Lung (tissue), 12 donors: ENCODE measurements around the gene PRKAR1B. TPM values are rescaled to one million over a fixed set of nuclear protein-coding genes. Genes with fewer than 3 reads are reported as not detected.

Source experiments
- ATAC-seq: fragments of 200-7000 bp; cut with Tn5 transposase; one replicate; pipeline ENCODE4 v1.9.1; 2020; ENCODE audit warnings: moderate number of reproducible peaks; ENCODE audit not compliant: insufficient read depth, low FRiP score
- DNase-seq, 3 donors: peaks; one replicate each; pipeline ENCODE4 v3.0.0-alpha.2; 2013 to 2017
- H3K27ac ChIP-seq, 2 donors: one replicate each; pipeline ENCODE4 v1.5.1; 2013; ENCODE audit warnings: mild to moderate bottlenecking in 2 of 2, moderate library complexity in 2 of 2, control low read depth in 1 of 2, inconsistent platforms in 1 of 2, low read depth in 1 of 2, low read length in 1 of 2
- H3K27me3 ChIP-seq, 3 donors: one replicate each; pipeline ENCODE4 v1.5.1; 2013; ENCODE audit warnings: low read length in 2 of 3; ENCODE audit not compliant: control insufficient read depth in 3 of 3, insufficient read depth in 3 of 3
- H3K36me3 ChIP-seq, 4 donors: one replicate each; pipeline ENCODE4 v1.5.1; 2013; ENCODE audit warnings: low read length in 4 of 4, mild to moderate bottlenecking in 1 of 4, moderate library complexity in 1 of 4; ENCODE audit not compliant: control insufficient read depth in 4 of 4, insufficient read depth in 4 of 4
- H3K4me1 ChIP-seq, 5 donors: one replicate each; pipeline ENCODE4 v1.5.1; 2013; ENCODE audit warnings: low read length in 5 of 5, mild to moderate bottlenecking in 2 of 5, moderate library complexity in 1 of 5; ENCODE audit not compliant: control insufficient read depth in 5 of 5, insufficient read depth in 5 of 5
- H3K4me3 ChIP-seq: one replicate; pipeline ENCODE4 v1.5.1; 2013; ENCODE audit warnings: mild to moderate bottlenecking, control low read depth, moderate library complexity
- H3K9ac ChIP-seq, 2 donors: one replicate each; pipeline ENCODE4 v1.5.1; 2013; ENCODE audit warnings: low read length in 2 of 2, control low read depth in 1 of 2; ENCODE audit not compliant: insufficient read depth in 1 of 2
- H3K9me3 ChIP-seq, 4 donors: one replicate each; pipeline ENCODE4 v1.5.1; 2013; ENCODE audit warnings: low read length in 3 of 4, mild to moderate bottlenecking in 1 of 4, moderate library complexity in 1 of 4; ENCODE audit not compliant: control insufficient read depth in 4 of 4, insufficient read depth in 3 of 4
- WGBS, 2 donors: extraction: QIAGEN DNeasy Blood & Tissue Kit; methylation state at CpG; one replicate each; pipeline ENCODE4 v1.1.7; 2013; 5-methylcytosine and 5-hydroxymethylcytosine counted together
- polyA plus RNA-seq, 2 donors: library from polyadenylated mRNA; stranded (reverse); fragments of 200-250 nt; gene quantifications; one replicate each; pipeline ENCODE4 v1.2.1, GENCODE V29; 2013
- total RNA-seq, 2 donors: library from RNA; depleted of rRNA in 1 of 2; stranded (reverse); fragments of >200 nt in 1 of 2; gene quantifications; one replicate each; pipeline ENCODE4 v1.2.1, GENCODE V29; 2014 to 2021
- TF ChIP-seq, protein P1 (sequence below): IDR thresholded peaks from 2 replicates; pipeline ENCODE4 v1.5.1; 2012; ENCODE audit warnings: mild to moderate bottlenecking; ENCODE audit errors: control extremely low read depth, extremely low read depth
- donor health status: control.
- donor health status: control.
- donor health status: Bipolar disorder and iron deficiency.
- donor health status: healthy.
- donor health status: DM: yes; HTN: yes; CAD: no.

PRKAR1B gene
- total and polyA plus RNA-seq, 4 donors: 11.3 to 32.0 (median 16.3) TPM

DNA sequence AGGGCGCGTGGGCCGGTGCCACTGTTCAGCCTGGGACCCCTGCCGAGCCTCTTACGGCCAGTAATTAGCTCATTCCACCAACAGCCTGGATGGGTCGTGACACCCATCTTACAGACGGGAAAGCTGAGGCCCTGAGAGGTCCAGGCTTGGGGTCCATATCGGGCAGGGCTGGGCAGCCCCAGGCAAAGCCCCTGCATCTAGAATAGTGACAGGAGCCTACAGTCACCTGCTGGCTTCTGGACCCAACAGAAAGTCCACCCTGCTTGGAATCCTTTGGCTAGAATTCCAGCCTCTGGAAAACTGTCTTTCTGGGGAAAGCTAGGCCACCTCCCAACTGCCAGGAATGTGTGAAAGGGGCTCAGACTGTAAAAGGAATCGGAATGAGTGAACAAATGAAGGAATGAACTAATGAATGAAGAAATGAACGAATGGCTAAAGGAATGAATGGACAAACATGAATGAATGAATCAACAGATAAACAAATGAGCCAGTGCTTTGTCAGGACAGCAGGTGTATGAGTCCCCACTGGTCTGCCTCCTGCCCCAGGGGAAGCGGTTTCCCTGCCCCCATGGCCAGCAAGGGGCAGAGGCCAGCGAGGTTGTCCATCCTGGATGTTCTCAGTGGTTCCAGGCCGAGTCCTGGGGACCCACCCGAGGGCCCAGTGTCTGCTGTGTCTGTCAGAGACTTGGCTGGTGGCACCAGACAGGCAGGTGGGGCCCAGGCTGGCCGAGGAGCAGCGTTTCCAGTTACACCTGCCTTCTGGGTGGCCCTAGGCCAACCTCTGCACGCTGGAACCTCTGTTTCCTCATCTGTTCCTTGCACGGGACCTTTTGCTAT, 183.4 kb downstream of the PRKAR1B start:
- DNase-seq: no peak

DNA sequence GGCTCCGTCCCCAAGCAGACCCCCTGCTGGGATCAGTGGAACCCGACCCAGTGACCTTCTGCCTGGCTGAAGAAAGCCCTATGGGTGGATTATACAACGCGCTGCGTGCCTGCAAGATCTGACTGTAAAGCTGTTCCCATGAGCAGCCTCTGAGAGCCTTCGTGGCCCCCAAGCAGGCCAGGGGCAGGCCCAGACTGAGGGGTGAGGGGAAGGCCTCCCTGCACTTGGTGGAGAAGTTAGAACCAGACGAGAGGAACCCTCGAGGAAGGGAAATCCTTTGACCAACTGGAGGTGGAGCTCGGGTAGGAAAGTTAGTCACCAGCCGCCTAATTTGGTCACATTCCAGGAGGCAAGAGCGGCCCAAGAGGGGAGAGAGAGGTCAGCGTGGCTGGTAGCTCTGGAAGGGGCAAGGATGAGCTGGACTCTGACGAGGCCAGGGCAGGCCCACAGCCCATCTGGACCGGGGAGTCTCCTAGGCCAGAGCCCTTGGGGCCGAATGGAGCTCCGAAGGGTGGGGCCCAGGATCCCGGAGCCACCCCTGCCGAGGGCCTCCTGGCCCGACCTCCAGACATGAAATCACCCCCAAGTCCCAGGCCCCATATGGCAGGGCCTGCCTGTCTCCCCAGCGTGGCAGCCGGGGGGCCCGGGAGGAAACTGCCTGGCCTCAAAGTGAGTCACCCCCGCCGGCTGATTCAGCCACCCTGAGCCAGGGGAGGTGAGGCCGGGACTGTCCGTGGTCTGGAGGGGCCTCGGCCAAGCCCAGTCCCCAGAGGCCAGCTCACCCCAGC, 184.2 kb downstream of the PRKAR1B start:
- TF ChIP-seq, protein P1, sequence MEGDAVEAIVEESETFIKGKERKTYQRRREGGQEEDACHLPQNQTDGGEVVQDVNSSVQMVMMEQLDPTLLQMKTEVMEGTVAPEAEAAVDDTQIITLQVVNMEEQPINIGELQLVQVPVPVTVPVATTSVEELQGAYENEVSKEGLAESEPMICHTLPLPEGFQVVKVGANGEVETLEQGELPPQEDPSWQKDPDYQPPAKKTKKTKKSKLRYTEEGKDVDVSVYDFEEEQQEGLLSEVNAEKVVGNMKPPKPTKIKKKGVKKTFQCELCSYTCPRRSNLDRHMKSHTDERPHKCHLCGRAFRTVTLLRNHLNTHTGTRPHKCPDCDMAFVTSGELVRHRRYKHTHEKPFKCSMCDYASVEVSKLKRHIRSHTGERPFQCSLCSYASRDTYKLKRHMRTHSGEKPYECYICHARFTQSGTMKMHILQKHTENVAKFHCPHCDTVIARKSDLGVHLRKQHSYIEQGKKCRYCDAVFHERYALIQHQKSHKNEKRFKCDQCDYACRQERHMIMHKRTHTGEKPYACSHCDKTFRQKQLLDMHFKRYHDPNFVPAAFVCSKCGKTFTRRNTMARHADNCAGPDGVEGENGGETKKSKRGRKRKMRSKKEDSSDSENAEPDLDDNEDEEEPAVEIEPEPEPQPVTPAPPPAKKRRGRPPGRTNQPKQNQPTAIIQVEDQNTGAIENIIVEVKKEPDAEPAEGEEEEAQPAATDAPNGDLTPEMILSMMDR: no peak
- Histone ChIP-seq H3K4me3 (no peak overlapping the region), H3K36me3 (no peaks in the 10 kb centered on the region), H3K9me3 (peaks cover 0 to 5% (median 0%) of the 10 kb centered on the region in 4 donors), H3K27me3 (no peaks in the 10 kb centered on the region), H3K27ac (no peak overlapping the region), H3K4me1 (peaks cover 0 to 10% (median 8%) of the 10 kb centered on the region in 5 donors), H3K9ac (no peak overlapping the region)
- 60 to 64% methylated on average over 27 of the region's 27 CpGs for WGBS, 2 donors
- ATAC-seq (no peak), DNase-seq (peak in 2 of 3 donors; percentile 38 to 45)

More for the DNA sequence above, 183.4 kb downstream of the PRKAR1B start:
- Histone ChIP-seq H3K4me1 (peaks cover 0 to 8% (median 5%) of the 10 kb centered on the region in 5 donors), H3K9ac (no peak overlapping the region), H3K36me3 (no peaks in the 10 kb centered on the region), H3K9me3 (peaks cover 0 to 5% (median 0%) of the 10 kb centered on the region in 4 donors), H3K27ac (no peak overlapping the region), H3K27me3 (no peaks in the 10 kb centered on the region), H3K4me3 (no peak overlapping the region)
- 91 to 93% methylated on average over 18 of the region's 18 CpGs for WGBS, 2 donors
- ATAC-seq: no peak
- TF ChIP-seq, protein P1: no peak

DNA sequence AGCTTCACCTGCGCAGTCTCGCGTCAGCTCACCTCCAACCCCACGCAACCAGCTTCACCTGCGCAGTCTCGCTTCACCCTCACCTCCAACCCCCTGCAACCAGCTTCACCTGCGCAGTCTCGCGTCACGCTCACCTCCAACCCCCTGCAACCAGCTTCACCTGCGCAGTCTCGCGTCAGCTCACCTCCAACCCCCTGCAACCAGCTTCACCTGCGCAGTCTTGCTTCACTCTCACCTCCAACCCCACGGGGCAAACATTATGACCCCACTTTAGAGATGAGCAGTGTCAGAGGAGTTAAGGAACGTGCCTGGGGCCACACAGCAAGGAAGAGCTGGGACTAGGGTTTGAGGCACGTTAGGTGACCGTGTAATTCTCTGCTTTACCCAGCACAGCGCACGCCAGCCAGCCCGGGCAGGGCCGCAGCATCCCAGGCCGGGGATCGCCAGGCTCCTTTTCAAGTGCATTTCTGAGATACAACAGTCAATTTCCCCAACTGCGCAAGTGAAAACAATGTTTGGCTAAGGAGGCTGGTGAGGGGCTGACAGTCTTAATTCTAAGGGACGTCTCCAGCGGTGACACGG, 184.9 kb downstream of the PRKAR1B start:
- Histone ChIP-seq H3K27ac (no peak overlapping the region), H3K27me3 (no peaks in the 10 kb centered on the region), H3K4me3 (no peak overlapping the region), H3K36me3 (no peaks in the 10 kb centered on the region), H3K9ac (no peak overlapping the region), H3K4me1 (peaks cover 0 to 13% (median 8%) of the 10 kb centered on the region in 5 donors), H3K9me3 (peaks cover 0 to 5% (median 0%) of the 10 kb centered on the region in 4 donors)
- DNase-seq (no peak), ATAC-seq (no peak)
- 87 to 93% methylated on average over 28 of the region's 28 CpGs for WGBS, 2 donors
- TF ChIP-seq, protein P1: no peak
